Fibroblast of villous mesenchyme (primary cell): Measurements from ENCODE around the gene RPL12. TPM values are rescaled to one million over a fixed set of nuclear protein-coding genes. Genes with fewer than 3 reads are reported as not detected.

Source experiments
- DNase-seq: peaks from one replicate; pipeline ENCODE4 v3.0.0-alpha.2; 2010; ENCODE audit warnings: low read depth
- H3K4me3 ChIP-seq: 2 replicates; pipeline ENCODE4 v1.5.1; 2011; ENCODE audit warnings: low read depth, mild to moderate bottlenecking, low read length
- CTCF ChIP-seq: IDR thresholded peaks from 2 replicates; pipeline ENCODE4 v1.5.1; 2012; ENCODE audit warnings: low read depth, mild to moderate bottlenecking, low read length; ENCODE audit not compliant: insufficient read depth
- total RNA-seq: library from RNA; depleted of rRNA; stranded (reverse); fragments of >200 nt; gene quantifications from 2 replicates; pipeline ENCODE4 v1.2.3, GENCODE V29; 2012

RPL12 gene
- total RNA-seq, 1 donor: 844 TPM

- no peak for TF ChIP-seq CTCF
- DNase-seq: no peak
- H3K4me3 ChIP-seq: no peak overlapping the region
These were observed 38.4 kb upstream of the RPL12 start for GRCh38 chr9:127489471-127490115.

GRCh38 chr9:127488946-127489345 is 37.7 kb upstream of the RPL12 start:
- no peak for TF ChIP-seq CTCF
- no peak for DNase-seq
- H3K4me3 ChIP-seq: no peak overlapping the region

- no peak overlapping the region for H3K4me3 ChIP-seq
- TF ChIP-seq CTCF: no peak
- DNase-seq: no peak
These were observed 34.8 kb upstream of the RPL12 start for GRCh38 chr9:127485995-127486394.

- H3K4me3 ChIP-seq: no peak overlapping the region
- TF ChIP-seq CTCF: no peak
- no peak for DNase-seq
These were observed 31.5 kb upstream of the RPL12 start for GRCh38 chr9:127482662-127483061.

GRCh38 chr9:127479507-127480081 is 28.4 kb upstream of the RPL12 start:
- DNase-seq: no peak
- TF ChIP-seq CTCF: no peak
- H3K4me3 ChIP-seq: no peak overlapping the region

GRCh38 chr9:127474592-127474991 is 23.4 kb upstream of the RPL12 start:
- no peak for DNase-seq
- no peak overlapping the region for H3K4me3 ChIP-seq
- TF ChIP-seq CTCF: no peak

- no peak for TF ChIP-seq CTCF
- H3K4me3 ChIP-seq: no peak overlapping the region
- no peak for DNase-seq
These were observed 22.7 kb upstream of the RPL12 start for GRCh38 chr9:127473932-127474331.
